ENCODE results near the gene ZNF77.
"Not testable (repeated sequence)": the region's sequence is repeated elsewhere in the genome, so short reads cannot be mapped to it uniquely, and the experiment has no call there.

Gene ZNF77

GRCh38 chr19:2969104-2969504 lies 24.3 kb upstream of the ZNF77 start:
- H3K4me1 ChIP-seq (ENCODE audit: insufficient read depth, low read length): no peaks in the 10 kb centered on the region
- no peaks in the 10 kb centered on the region for H3K36me3 ChIP-seq (ENCODE audit: insufficient read depth, low read length)
- 92% methylated on average over 5 of the region's 5 CpGs for WGBS
- H3K27ac ChIP-seq (ENCODE audit: low read depth, low read length): no peak overlapping the region
- no peak overlapping the region for H3K9ac ChIP-seq (ENCODE audit: low read depth, low read length)
- H3K4me3 ChIP-seq (ENCODE audit: low read length): no peak overlapping the region
- no peaks in the 10 kb centered on the region for H3K9me3 ChIP-seq (ENCODE audit: insufficient read depth, low read depth, low read length)
- H3K27me3 ChIP-seq (ENCODE audit: insufficient read depth, low read length): peaks cover 4% of the 10 kb centered on the region

GRCh38 chr19:2967972-2968371 lies 23.2 kb upstream of the ZNF77 start:
- Histone ChIP-seq H3K9me3 (ENCODE audit: insufficient read depth, low read depth, low read length) (no peaks in the 10 kb centered on the region), H3K4me1 (ENCODE audit: insufficient read depth, low read length) (no peaks in the 10 kb centered on the region), H3K4me3 (ENCODE audit: low read length) (no peak overlapping the region), H3K36me3 (ENCODE audit: insufficient read depth, low read length) (no peaks in the 10 kb centered on the region), H3K27me3 (ENCODE audit: insufficient read depth, low read length) (peaks cover 3% of the 10 kb centered on the region), H3K9ac (ENCODE audit: low read depth, low read length) (no peak overlapping the region), H3K27ac (ENCODE audit: low read depth, low read length) (no peak overlapping the region)
- 87% methylated on average over 8 of the region's 8 CpGs for WGBS

GRCh38 chr19:2964874-2965273 lies 20.1 kb upstream of the ZNF77 start:
- 95% methylated on average over 5 of the region's 5 CpGs for WGBS
- H3K27me3 ChIP-seq (ENCODE audit: insufficient read depth, low read length): no peaks in the 10 kb centered on the region
- H3K36me3 ChIP-seq (ENCODE audit: insufficient read depth, low read length): no peaks in the 10 kb centered on the region
- H3K4me1 ChIP-seq (ENCODE audit: insufficient read depth, low read length): no peaks in the 10 kb centered on the region
- no peak overlapping the region for H3K4me3 ChIP-seq (ENCODE audit: low read length)
- no peaks in the 10 kb centered on the region for H3K9me3 ChIP-seq (ENCODE audit: insufficient read depth, low read depth, low read length)
- H3K27ac ChIP-seq (ENCODE audit: low read depth, low read length): no peak overlapping the region
- no peak overlapping the region for H3K9ac ChIP-seq (ENCODE audit: low read depth, low read length)

GRCh38 chr19:2963631-2964030 lies 18.9 kb upstream of the ZNF77 start:
- not testable (repeated sequence) for H3K36me3 ChIP-seq (ENCODE audit: insufficient read depth, low read length); H3K9me3 ChIP-seq (ENCODE audit: insufficient read depth, low read depth, low read length); H3K27ac ChIP-seq (ENCODE audit: low read depth, low read length); H3K9ac ChIP-seq (ENCODE audit: low read depth, low read length); H3K4me1 ChIP-seq (ENCODE audit: insufficient read depth, low read length); H3K4me3 ChIP-seq (ENCODE audit: low read length); H3K27me3 ChIP-seq (ENCODE audit: insufficient read depth, low read length)
- 95% methylated on average over 12 of the region's 12 CpGs for WGBS

- Histone ChIP-seq H3K4me3 (ENCODE audit: low read length) (no peak overlapping the region), H3K36me3 (ENCODE audit: insufficient read depth, low read length) (no peaks in the 10 kb centered on the region), H3K27me3 (ENCODE audit: insufficient read depth, low read length) (no peaks in the 10 kb centered on the region), H3K4me1 (ENCODE audit: insufficient read depth, low read length) (no peaks in the 10 kb centered on the region), H3K9me3 (ENCODE audit: insufficient read depth, low read depth, low read length) (no peaks in the 10 kb centered on the region), H3K9ac (ENCODE audit: low read depth, low read length) (no peak overlapping the region), H3K27ac (ENCODE audit: low read depth, low read length) (no peak overlapping the region)
- WGBS: 90% methylated on average over 4 of the region's 5 CpGs
Observed at GRCh38 chr19:2963122-2963521, 18.4 kb upstream of the ZNF77 start.

- H3K4me1 ChIP-seq (ENCODE audit: insufficient read depth, low read length): no peaks in the 10 kb centered on the region
- no peaks in the 10 kb centered on the region for H3K27me3 ChIP-seq (ENCODE audit: insufficient read depth, low read length)
- no peak overlapping the region for H3K4me3 ChIP-seq (ENCODE audit: low read length)
- no peak overlapping the region for H3K27ac ChIP-seq (ENCODE audit: low read depth, low read length)
- no peak overlapping the region for H3K9ac ChIP-seq (ENCODE audit: low read depth, low read length)
- H3K36me3 ChIP-seq (ENCODE audit: insufficient read depth, low read length): no peaks in the 10 kb centered on the region
- H3K9me3 ChIP-seq (ENCODE audit: insufficient read depth, low read depth, low read length): no peaks in the 10 kb centered on the region
- 51% methylated on average over 16 of the region's 17 CpGs for WGBS
Observed at GRCh38 chr19:2962018-2962670, 17.4 kb upstream of the ZNF77 start.

GRCh38 chr19:2960120-2960519 lies 15.3 kb upstream of the ZNF77 start:
- 93% methylated on average over 12 of the region's 12 CpGs for WGBS
- no peaks in the 10 kb centered on the region for H3K27me3 ChIP-seq (ENCODE audit: insufficient read depth, low read length)

GRCh38 chr19:2957160-2957559 lies 12.4 kb upstream of the ZNF77 start:
- Histone ChIP-seq H3K4me3 (ENCODE audit: low read length) (no peak overlapping the region), H3K27ac (ENCODE audit: low read depth, low read length) (no peak overlapping the region), H3K27me3 (ENCODE audit: insufficient read depth, low read length) (no peaks in the 10 kb centered on the region), H3K4me1 (ENCODE audit: insufficient read depth, low read length) (no peaks in the 10 kb centered on the region), H3K9ac (ENCODE audit: low read depth, low read length) (no peak overlapping the region), H3K36me3 (ENCODE audit: insufficient read depth, low read length) (no peaks in the 10 kb centered on the region), H3K9me3 (ENCODE audit: insufficient read depth, low read depth, low read length) (no peaks in the 10 kb centered on the region)
- 90% methylated on average over 5 of the region's 5 CpGs for WGBS

More at GRCh38 chr19:2960120-2960519, 15.3 kb upstream of the ZNF77 start:
- no peaks in the 10 kb centered on the region for H3K9me3 ChIP-seq (ENCODE audit: insufficient read depth, low read depth, low read length)
- no peak overlapping the region for H3K27ac ChIP-seq (ENCODE audit: low read depth, low read length)
- no peaks in the 10 kb centered on the region for H3K4me1 ChIP-seq (ENCODE audit: insufficient read depth, low read length)
- no peaks in the 10 kb centered on the region for H3K36me3 ChIP-seq (ENCODE audit: insufficient read depth, low read length)
- no peak overlapping the region for H3K9ac ChIP-seq (ENCODE audit: low read depth, low read length)
- H3K4me3 ChIP-seq (ENCODE audit: low read length): no peak overlapping the region

- no peaks in the 10 kb centered on the region for H3K9me3 ChIP-seq (ENCODE audit: insufficient read depth, low read depth, low read length)
- no peak overlapping the region for H3K4me3 ChIP-seq (ENCODE audit: low read length)
- H3K4me1 ChIP-seq (ENCODE audit: insufficient read depth, low read length): no peaks in the 10 kb centered on the region
- no peaks in the 10 kb centered on the region for H3K27me3 ChIP-seq (ENCODE audit: insufficient read depth, low read length)
- no peak overlapping the region for H3K27ac ChIP-seq (ENCODE audit: low read depth, low read length)
- no peak overlapping the region for H3K9ac ChIP-seq (ENCODE audit: low read depth, low read length)
- H3K36me3 ChIP-seq (ENCODE audit: insufficient read depth, low read length): no peaks in the 10 kb centered on the region
- 85% methylated on average over 7 of the region's 9 CpGs for WGBS
Observed at GRCh38 chr19:2952953-2953481, 8.2 kb upstream of the ZNF77 start.

GRCh38 chr19:2950286-2951124 lies 5.7 kb upstream of the ZNF77 start:
- H3K27me3 ChIP-seq (ENCODE audit: insufficient read depth, low read length): no peaks in the 10 kb centered on the region
- H3K9ac ChIP-seq (ENCODE audit: low read depth, low read length): peak overlapping the region; percentile 88
- H3K36me3 ChIP-seq (ENCODE audit: insufficient read depth, low read length): no peaks in the 10 kb centered on the region
- H3K4me1 ChIP-seq (ENCODE audit: insufficient read depth, low read length): no peaks in the 10 kb centered on the region
- H3K9me3 ChIP-seq (ENCODE audit: insufficient read depth, low read depth, low read length): no peaks in the 10 kb centered on the region
- peak overlapping the region; percentile 97 for H3K4me3 ChIP-seq (ENCODE audit: low read length)
- WGBS: under 1% methylated on average over 53 of the region's 53 CpGs
- peak overlapping the region; percentile 77 for H3K27ac ChIP-seq (ENCODE audit: low read depth, low read length)

- no peaks in the 10 kb centered on the region for H3K27me3 ChIP-seq (ENCODE audit: insufficient read depth, low read length)
- 10% methylated on average over 11 of the region's 11 CpGs for WGBS
- peak overlapping the region; percentile 88 for H3K9ac ChIP-seq (ENCODE audit: low read depth, low read length)
- peak overlapping the region; percentile 77 for H3K27ac ChIP-seq (ENCODE audit: low read depth, low read length)
- no peaks in the 10 kb centered on the region for H3K9me3 ChIP-seq (ENCODE audit: insufficient read depth, low read depth, low read length)
- no peaks in the 10 kb centered on the region for H3K4me1 ChIP-seq (ENCODE audit: insufficient read depth, low read length)
- H3K4me3 ChIP-seq (ENCODE audit: low read length): peak overlapping the region; percentile 97
- H3K36me3 ChIP-seq (ENCODE audit: insufficient read depth, low read length): no peaks in the 10 kb centered on the region
Observed at GRCh38 chr19:2949939-2950285, 5.1 kb upstream of the ZNF77 start.

All from HUES64 (cell line).